OCI-LY3 (cell line): ENCODE data around the gene SFI1.
A peak's percentile ranks its signal among the peaks of the same experiment; 100 is the strongest.
"Not testable (repeated sequence)": the region's sequence is repeated elsewhere in the genome, so short reads cannot be mapped to it uniquely, and the experiment has no call there.

Experiments
- H2AFZ ChIP-seq: fragments of 200-600, 300-600 bp; shearing (Covaris generic); 2 replicates; pipeline ENCODE4 v1.6.0; 2014; ENCODE audit warnings: antibody characterized with exemption, low read depth, low read length
- H3K27ac ChIP-seq: fragments of 200-600, 300-600 bp; sonication (generic); 2 replicates; pipeline ENCODE4 v1.5.1; 2014; ENCODE audit warnings: mild to moderate bottlenecking, low read length, moderate library complexity, mixed read lengths
- H3K27me3 ChIP-seq: fragments of 200-600, 300-600 bp; sonication (generic); 2 replicates; pipeline ENCODE4 v1.6.1; 2014; ENCODE audit warnings: low read depth, low read length, mixed read lengths
- H3K36me3 ChIP-seq: fragments of 200-600, 300-600 bp; sonication (generic); replicated peaks from 2 replicates; pipeline ENCODE3; 2014; ENCODE audit warnings: low read depth, low read length, mixed read lengths
- H3K4me1 ChIP-seq: fragments of 300-600, 200-600 bp; sonication (generic); 2 replicates; pipeline ENCODE4 v1.6.1; 2014; ENCODE audit warnings: low read length, mixed read lengths
- H3K4me2 ChIP-seq: fragments of 200-600, 300-600 bp; sonication (generic); 2 replicates; pipeline ENCODE4 v1.6.1; 2014; ENCODE audit warnings: low read length, mixed read lengths
- H3K4me3 ChIP-seq: fragments of 300-600, 200-600 bp; sonication (generic); 2 replicates; pipeline ENCODE4 v1.5.1; 2014; ENCODE audit warnings: antibody characterized with exemption, mild to moderate bottlenecking, low read length, moderate library complexity
- H3K79me2 ChIP-seq: fragments of 300-600, 200-600 bp; shearing (Covaris generic); 2 replicates; pipeline ENCODE4 v1.6.1; 2014; ENCODE audit warnings: mild to moderate bottlenecking, low read length, mixed read lengths
- H3K9ac ChIP-seq: fragments of 300-600, 200-600 bp; shearing (Covaris generic); 2 replicates; pipeline ENCODE4 v1.6.0; 2014; ENCODE audit warnings: mild to moderate bottlenecking, low read length, moderate library complexity
- H3K9me3 ChIP-seq: fragments of 200-600, 300-600 bp; shearing (Covaris generic); 2 replicates; pipeline ENCODE4 v1.6.1; 2014; ENCODE audit warnings: low read length, mixed read lengths; ENCODE audit not compliant: insufficient read depth
- H4K20me1 ChIP-seq: fragments of 200-600, 300-600 bp; sonication (generic); 2 replicates; pipeline ENCODE4 v1.6.1; 2016; ENCODE audit warnings: low read length, mixed read lengths; ENCODE audit not compliant: insufficient read depth
- EZH2phosphoT487 ChIP-seq: fragments of 200-600 bp; shearing (Covaris generic); IDR thresholded peaks from 2 replicates; pipeline ENCODE4 v1.6.1; 2018; ENCODE audit warnings: antibody characterized with exemption, mixed run types, low read depth
- TF ChIP-seq, protein P1 (sequence below): fragments of 200-600, 300-600 bp; sonication (generic); IDR thresholded peaks from 2 replicates; pipeline ENCODE4 v1.5.1; 2014; ENCODE audit warnings: antibody characterized with exemption, low read length, low read depth

The SFI1 gene

DNA sequence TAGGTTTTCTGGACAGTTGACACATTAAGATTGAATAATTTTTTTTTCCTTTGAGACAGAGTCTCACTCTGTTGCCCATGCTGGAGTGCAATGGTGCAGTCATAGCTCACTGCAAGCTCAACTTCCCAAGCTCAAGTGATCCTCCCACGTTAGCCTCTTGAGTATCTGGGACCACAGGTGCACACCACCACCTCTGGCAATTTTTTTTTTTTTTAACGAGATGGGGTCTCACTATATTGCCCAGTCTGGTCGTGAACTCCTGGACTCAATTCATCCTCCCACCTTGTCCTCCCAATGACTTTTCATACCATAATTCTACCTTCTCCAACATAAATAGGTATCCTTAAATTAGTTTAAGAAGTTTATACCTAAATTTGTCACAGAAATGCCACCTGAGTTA, 15.2 kb upstream of the SFI1 start:
- Histone ChIP-seq H2AFZ (no peak overlapping the region), H3K27me3 (no peaks in the 10 kb centered on the region), H4K20me1 (peaks cover 29% of the 10 kb centered on the region), H3K4me1 (peaks cover 22% of the 10 kb centered on the region), H3K27ac (no peak overlapping the region), H3K79me2 (peaks cover 94% of the 10 kb centered on the region), H3K36me3 (peaks cover 67% of the 10 kb centered on the region), H3K9ac (no peak overlapping the region), H3K4me2 (no peak overlapping the region), H3K4me3 (no peak overlapping the region), H3K9me3 (no peaks in the 10 kb centered on the region)
- TF ChIP-seq, protein P1, sequence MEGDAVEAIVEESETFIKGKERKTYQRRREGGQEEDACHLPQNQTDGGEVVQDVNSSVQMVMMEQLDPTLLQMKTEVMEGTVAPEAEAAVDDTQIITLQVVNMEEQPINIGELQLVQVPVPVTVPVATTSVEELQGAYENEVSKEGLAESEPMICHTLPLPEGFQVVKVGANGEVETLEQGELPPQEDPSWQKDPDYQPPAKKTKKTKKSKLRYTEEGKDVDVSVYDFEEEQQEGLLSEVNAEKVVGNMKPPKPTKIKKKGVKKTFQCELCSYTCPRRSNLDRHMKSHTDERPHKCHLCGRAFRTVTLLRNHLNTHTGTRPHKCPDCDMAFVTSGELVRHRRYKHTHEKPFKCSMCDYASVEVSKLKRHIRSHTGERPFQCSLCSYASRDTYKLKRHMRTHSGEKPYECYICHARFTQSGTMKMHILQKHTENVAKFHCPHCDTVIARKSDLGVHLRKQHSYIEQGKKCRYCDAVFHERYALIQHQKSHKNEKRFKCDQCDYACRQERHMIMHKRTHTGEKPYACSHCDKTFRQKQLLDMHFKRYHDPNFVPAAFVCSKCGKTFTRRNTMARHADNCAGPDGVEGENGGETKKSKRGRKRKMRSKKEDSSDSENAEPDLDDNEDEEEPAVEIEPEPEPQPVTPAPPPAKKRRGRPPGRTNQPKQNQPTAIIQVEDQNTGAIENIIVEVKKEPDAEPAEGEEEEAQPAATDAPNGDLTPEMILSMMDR = no peak
- no peak for TF ChIP-seq EZH2phosphoT487

DNA sequence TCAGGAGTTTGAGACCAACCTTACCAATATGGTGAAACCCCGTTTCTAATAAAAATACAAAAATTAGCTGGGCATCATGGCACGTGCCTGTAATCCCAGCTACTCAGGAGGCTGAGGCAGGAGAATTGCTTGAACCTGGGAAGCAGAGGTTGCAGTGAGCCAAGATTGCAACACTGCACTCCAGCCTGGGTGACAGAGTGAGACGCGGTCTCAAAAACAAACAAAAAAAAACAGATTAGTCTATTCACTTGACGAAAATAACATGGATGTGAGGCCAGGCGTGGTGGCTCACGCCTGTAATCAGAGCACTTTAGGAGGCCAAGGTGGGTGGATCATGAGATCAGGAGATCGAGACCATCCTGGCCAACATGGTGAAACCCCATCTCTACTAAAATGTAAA, 13.9 kb upstream of the SFI1 start:
- not testable (repeated sequence) for H3K9me3 ChIP-seq, H3K4me3 ChIP-seq, H3K9ac ChIP-seq, H3K27me3 ChIP-seq, H3K27ac ChIP-seq, H3K4me2 ChIP-seq, H3K4me1 ChIP-seq, H2AFZ ChIP-seq
- Histone ChIP-seq H4K20me1 (peaks cover 19% of the 10 kb centered on the region), H3K79me2 (peaks cover 94% of the 10 kb centered on the region), H3K36me3 (peaks cover 67% of the 10 kb centered on the region)

GRCh38 chr22:31486369-31486768, 10.0 kb upstream of the SFI1 start:
- not testable (repeated sequence) for H3K9me3 ChIP-seq, H3K4me3 ChIP-seq, H3K27me3 ChIP-seq, H3K4me2 ChIP-seq, H3K9ac ChIP-seq, H3K27ac ChIP-seq, H2AFZ ChIP-seq
- Histone ChIP-seq H3K36me3 (peaks cover 57% of the 10 kb centered on the region), H3K4me1 (peaks cover 18% of the 10 kb centered on the region), H4K20me1 (peaks cover 20% of the 10 kb centered on the region), H3K79me2 (peaks cover 86% of the 10 kb centered on the region)

GRCh38 chr22:31486951-31487350, 9.4 kb upstream of the SFI1 start:
- Histone ChIP-seq H3K9ac (no peak overlapping the region), H3K9me3 (no peaks in the 10 kb centered on the region), H4K20me1 (peaks cover 20% of the 10 kb centered on the region), H3K79me2 (peaks cover 86% of the 10 kb centered on the region), H3K36me3 (peaks cover 56% of the 10 kb centered on the region), H3K27ac (no peak overlapping the region), H3K4me2 (no peak overlapping the region), H3K4me3 (no peak overlapping the region), H3K27me3 (no peaks in the 10 kb centered on the region), H2AFZ (no peak overlapping the region), H3K4me1 (peaks cover 20% of the 10 kb centered on the region)
- TF ChIP-seq EZH2phosphoT487 = no peak

DNA sequence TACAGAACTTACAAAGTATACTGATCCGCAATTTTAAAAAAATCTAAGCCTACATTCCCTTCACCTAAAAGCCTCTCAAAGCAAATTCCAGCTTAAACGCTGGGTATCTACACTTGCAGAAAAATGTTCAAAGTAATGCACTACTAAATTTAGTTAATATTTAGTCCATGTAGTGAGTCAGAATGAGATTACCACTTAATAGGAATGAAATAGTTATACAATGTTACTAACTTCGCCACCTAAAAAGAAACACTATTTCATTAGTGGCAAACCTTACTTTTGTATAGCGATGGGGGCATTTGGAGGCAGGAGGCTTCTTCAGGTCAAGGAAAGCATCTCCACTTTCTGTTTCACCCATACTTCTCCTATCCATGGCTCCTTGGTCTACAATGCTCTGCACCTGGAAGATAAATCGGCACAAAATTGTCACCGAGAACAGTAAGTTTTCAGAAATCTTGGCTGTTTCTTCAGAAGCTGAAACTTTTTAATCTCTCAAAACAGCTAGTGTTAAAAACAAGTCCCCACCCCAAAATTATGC, 7.9 kb upstream of the SFI1 start:
- Histone ChIP-seq H4K20me1 (peaks cover 16% of the 10 kb centered on the region), H3K36me3 (peaks cover 55% of the 10 kb centered on the region), H3K4me1 (peaks cover 23% of the 10 kb centered on the region), H3K9me3 (no peaks in the 10 kb centered on the region), H3K79me2 (peaks cover 74% of the 10 kb centered on the region), H3K27me3 (no peaks in the 10 kb centered on the region), H3K4me2 (peak overlapping the region; percentile 77), H3K4me3 (peak overlapping the region; percentile 89), H3K9ac (peak overlapping the region; percentile 98), H2AFZ (no peak overlapping the region), H3K27ac (peak overlapping the region; percentile 98)
- TF ChIP-seq EZH2phosphoT487 = no peak

DNA sequence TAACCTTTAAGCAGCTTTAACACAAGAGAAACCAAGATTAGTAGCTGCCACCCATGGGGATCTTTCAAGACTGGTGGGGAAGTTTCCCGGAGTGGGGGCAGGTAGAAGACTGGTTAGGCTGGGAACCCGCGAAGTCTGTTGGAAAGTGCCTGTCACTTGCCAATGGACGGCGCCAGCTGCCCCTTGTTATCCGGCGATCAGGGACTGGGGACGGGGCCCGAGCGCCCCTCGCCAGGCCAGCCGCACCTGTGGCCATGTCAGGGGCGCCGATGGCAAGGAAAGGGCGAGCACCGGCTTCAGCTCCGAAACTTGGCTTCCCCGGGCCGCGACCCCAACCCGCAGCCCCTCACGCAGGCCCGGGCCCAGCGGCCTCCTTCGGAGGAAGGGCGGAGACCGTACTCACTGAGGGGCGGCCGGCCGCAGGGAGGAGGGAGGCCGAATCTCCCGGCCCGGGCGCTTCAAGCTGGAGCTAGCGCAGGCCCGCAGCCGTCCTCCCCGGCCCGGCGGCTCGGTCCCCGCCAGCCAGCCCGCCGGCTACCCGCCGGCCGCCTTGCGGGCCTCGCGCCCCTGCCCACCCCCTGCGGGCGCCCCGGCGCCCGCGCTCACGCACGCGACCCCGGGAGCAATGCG, 7.2 kb upstream of the SFI1 start:
- Histone ChIP-seq H3K4me1 (peaks cover 30% of the 10 kb centered on the region), H2AFZ (no peak overlapping the region), H4K20me1 (peaks cover 10% of the 10 kb centered on the region; the same call in 1 of the 2 replicates), H3K27ac (peak overlapping the region; percentile 98), H3K79me2 (peaks cover 67% of the 10 kb centered on the region), H3K9me3 (no peaks in the 10 kb centered on the region), H3K4me2 (peak overlapping the region; percentile 77), H3K4me3 (peak overlapping the region; percentile 89), H3K36me3 (peaks cover 48% of the 10 kb centered on the region), H3K9ac (peak overlapping the region; percentile 98), H3K27me3 (no peaks in the 10 kb centered on the region)
- no peak for TF ChIP-seq EZH2phosphoT487
- TF ChIP-seq, protein P1 = no peak
